Activated T-helper 1 cell treated with anti-CD3 and anti-CD28 coated beads, Interleukin-12 subunit alpha, Interleukin-12 subunit beta, Interleukin-2, Interleukin-4 antibody, amounts not matched to agents 30 ng/mL and 10 ng/mL and 1 ng/mL, durations not matched to agents 14 hours and 24 hours and 36 hours (primary cell): ENCODE measurements around the gene SLC30A7. TPM values are rescaled to one million over a fixed set of nuclear protein-coding genes. Genes with fewer than 3 reads are reported as not detected.
"Not testable (repeated sequence)": the region's sequence is repeated elsewhere in the genome, so short reads cannot be mapped to it uniquely, and the experiment has no call there.

Source experiments
- DNase-seq: peaks from one replicate; pipeline ENCODE4 v3.0.0; 2021; ENCODE audit warnings: low spot score
- H3K27ac Mint-ChIP-seq: one replicate; pipeline ENCODE4 v1.8.0; 2021; ENCODE audit warnings: mild to moderate bottlenecking, mixed read lengths
- H3K27me3 Mint-ChIP-seq: one replicate; pipeline ENCODE4 v1.8.0; 2022; ENCODE audit warnings: mild to moderate bottlenecking, moderate library complexity, mixed read lengths; ENCODE audit not compliant: insufficient read depth
- H3K36me3 Mint-ChIP-seq: one replicate; pipeline ENCODE4 v1.8.0; 2021; ENCODE audit warnings: low read depth, mixed read lengths
- H3K4me1 Mint-ChIP-seq: one replicate; pipeline ENCODE4 v1.8.0; 2021; ENCODE audit warnings: low read depth, mixed read lengths
- H3K4me3 Mint-ChIP-seq: one replicate; pipeline ENCODE4 v1.8.0; 2021; ENCODE audit warnings: mild to moderate bottlenecking, moderate library complexity, mixed read lengths
- H3K9me3 Mint-ChIP-seq: one replicate; pipeline ENCODE4 v1.8.0; 2021; ENCODE audit warnings: mixed read lengths
- intact Hi-C: fragments of 100-400 bp; cut with micrococcal nuclease; formaldehyde crosslinking; loops from one replicate; pipeline ENCODE4 v1.15.1; 2024
- total RNA-seq: library from RNA; stranded (reverse); gene quantifications from 2 replicates; pipeline ENCODE4 v1.2.3, GENCODE V29; 2022

The SLC30A7 gene
- total RNA-seq, 1 donor from 2014 or later = 42.6 TPM

DNA sequence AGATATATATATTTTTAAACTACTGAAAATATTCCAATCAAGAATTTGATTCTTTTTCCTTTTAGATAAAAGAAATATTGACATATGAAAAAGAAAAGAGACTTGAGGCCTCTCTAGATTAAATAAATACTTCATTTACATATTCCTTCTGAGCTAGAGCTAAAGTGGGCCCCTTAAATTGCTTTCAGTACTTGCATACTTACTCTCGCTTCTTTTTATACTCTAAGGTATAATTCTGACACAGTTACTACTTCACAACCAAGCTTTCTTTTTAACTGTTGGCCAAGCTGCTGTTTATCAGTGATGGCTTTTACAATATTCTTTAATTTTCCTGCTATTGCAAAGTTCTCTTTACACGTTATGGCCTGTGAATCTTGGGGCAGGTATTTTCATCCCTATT is 25.9 kb upstream of the SLC30A7 start:
- Mint-ChIP-seq H3K27me3 (peaks cover 2% of the 10 kb centered on the region), H3K4me1 (no peaks in the 10 kb centered on the region), H3K27ac (no peak overlapping the region), H3K4me3 (no peak overlapping the region), H3K36me3 (no peaks in the 10 kb centered on the region), H3K9me3 (no peaks in the 10 kb centered on the region)
- no peak for DNase-seq
- intact Hi-C loops = loop anchor here (5.0 to 10.0 kb wide), 3 partner anchors 333 to 1688 kb away; partner anchors contain the start of gene GPR88

DNA sequence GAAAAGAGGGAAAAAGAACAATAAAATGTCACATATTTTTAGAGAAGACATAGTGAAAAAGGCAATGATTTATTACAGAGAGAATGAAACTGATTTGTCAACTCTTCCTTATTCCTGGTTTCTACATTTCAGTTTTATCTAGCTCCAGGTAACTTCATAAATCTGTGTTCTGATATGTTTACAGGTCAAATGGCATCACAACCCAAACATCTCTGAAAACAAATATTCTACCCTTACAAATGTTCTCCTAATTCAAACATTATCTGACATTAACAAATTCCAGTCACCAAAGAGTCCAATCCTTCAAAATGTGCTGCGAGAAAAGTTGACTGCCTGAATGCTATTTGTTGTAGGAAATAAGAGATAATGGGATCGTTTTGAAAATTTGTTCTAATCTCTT is 21.5 kb upstream of the SLC30A7 start:
- H3K36me3 Mint-ChIP-seq = no peaks in the 10 kb centered on the region
- H3K27me3 Mint-ChIP-seq = peaks cover 4% of the 10 kb centered on the region
- H3K4me1 Mint-ChIP-seq = no peaks in the 10 kb centered on the region
- DNase-seq = no peak
- H3K4me3 Mint-ChIP-seq = no peak overlapping the region
- intact Hi-C loops = no loop called here
- no peaks in the 10 kb centered on the region for H3K9me3 Mint-ChIP-seq
- no peak overlapping the region for H3K27ac Mint-ChIP-seq

DNA sequence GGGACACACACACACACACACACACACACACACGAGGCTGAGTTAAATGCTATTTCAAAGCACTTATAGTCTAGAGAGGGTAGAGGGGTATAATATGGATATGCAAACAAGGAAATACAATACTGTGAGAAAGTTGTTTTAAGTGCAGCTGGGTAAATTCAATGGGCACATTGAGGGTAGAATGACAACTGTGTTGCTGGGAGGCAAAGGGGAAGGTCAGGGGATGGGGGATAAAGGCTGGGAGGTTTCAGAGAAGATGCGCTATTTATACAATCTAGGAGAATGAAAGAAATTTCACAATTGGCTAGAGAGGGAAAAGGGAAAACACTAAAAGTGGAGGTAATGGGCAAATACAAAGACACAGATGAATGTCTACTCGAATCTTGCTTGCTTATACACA is 20.7 kb upstream of the SLC30A7 start:
- Mint-ChIP-seq H3K27ac (no peak overlapping the region), H3K9me3 (no peaks in the 10 kb centered on the region), H3K27me3 (peaks cover 4% of the 10 kb centered on the region), H3K4me1 (no peaks in the 10 kb centered on the region), H3K4me3 (no peak overlapping the region), H3K36me3 (no peaks in the 10 kb centered on the region)
- intact Hi-C loops = no loop called here
- DNase-seq = no peak

DNA sequence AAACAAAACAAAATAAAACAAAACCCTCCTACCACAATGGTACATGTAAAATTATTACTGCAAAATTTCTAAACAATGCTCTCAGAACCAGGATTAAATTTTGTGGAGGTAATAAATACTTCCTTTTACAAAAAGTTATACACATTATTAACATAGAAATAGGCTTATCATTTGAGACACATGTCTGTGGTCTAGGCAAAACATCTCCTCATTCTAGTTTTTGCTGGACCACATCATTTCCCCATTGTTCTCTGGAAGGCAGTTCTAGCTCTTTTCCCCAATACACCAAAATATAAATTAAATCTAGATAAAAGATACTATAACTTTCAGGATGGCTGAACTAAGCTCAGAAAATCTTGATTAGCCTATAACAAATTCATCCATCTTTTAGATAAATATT is 19.6 kb upstream of the SLC30A7 start:
- Mint-ChIP-seq H3K4me3 (no peak overlapping the region), H3K4me1 (no peaks in the 10 kb centered on the region), H3K36me3 (no peaks in the 10 kb centered on the region), H3K9me3 (no peaks in the 10 kb centered on the region), H3K27ac (no peak overlapping the region), H3K27me3 (peaks cover 4% of the 10 kb centered on the region)
- intact Hi-C loops = no loop called here
- DNase-seq = no peak

DNA sequence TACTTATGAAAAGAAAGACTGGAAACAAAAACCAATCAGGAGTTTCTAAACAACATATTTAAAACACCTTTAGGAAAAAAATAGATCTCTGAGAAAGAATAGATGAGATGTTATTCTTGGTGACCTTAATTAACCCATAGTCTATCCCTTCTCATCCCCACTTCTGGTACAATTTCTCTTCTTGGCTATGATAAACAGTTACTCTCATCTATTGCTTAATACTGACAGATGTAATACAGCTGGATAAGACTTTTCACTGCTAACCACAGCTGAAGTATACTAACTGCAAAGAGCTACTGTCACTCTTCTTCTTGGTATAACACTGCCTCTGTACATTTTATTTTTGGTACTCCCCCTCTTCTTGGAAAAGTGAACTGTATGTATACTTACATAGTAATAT is 16.5 kb upstream of the SLC30A7 start:
- no peak overlapping the region for H3K27ac Mint-ChIP-seq
- no peaks in the 10 kb centered on the region for H3K4me1 Mint-ChIP-seq
- H3K27me3 Mint-ChIP-seq = peaks cover 7% of the 10 kb centered on the region
- H3K9me3 Mint-ChIP-seq = no peaks in the 10 kb centered on the region
- no peak overlapping the region for H3K4me3 Mint-ChIP-seq
- DNase-seq = no peak
- H3K36me3 Mint-ChIP-seq = no peaks in the 10 kb centered on the region
- intact Hi-C loops = no loop called here

DNA sequence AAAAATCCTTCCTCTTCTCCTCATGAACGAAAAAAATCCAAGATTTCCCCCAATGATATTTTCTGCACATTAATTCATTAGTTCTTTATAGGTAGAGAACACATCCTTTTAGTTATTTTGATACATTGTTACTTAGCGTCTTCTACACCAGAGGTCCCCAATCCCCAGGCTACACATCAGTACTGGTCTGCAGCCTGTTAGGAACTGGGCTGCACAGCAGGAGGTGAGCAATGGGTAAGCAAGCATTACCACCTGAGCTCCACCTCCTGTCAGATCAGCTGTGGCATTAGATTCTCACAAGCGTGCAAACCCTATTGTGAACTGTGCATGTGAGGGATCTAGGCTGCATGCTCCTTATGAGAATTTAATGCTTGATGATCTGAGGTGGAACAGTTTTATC is 14.2 kb upstream of the SLC30A7 start:
- Mint-ChIP-seq H3K4me1 (no peaks in the 10 kb centered on the region), H3K9me3 (no peaks in the 10 kb centered on the region), H3K27ac (no peak overlapping the region), H3K27me3 (peaks cover 3% of the 10 kb centered on the region), H3K4me3 (no peak overlapping the region), H3K36me3 (no peaks in the 10 kb centered on the region)
- no peak for DNase-seq
- intact Hi-C loops = no loop called here

DNA sequence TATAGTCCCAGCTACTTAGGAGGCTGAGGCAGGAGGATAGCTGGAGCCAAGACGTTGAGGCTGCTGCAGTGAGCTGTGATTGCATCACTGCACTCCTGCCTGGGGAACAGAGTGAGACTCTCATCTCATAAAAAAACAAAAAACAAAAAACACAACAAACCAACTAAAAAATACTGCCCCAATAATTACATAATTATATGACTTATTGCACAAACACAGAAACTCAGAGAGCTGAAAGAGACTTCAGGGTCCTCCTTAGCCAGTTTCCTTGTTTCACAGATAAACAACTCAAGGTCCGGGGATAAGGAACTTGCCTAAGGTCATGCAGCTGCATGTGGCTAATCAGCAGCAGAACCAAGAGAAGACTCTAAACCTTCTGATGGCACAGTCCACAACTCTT is 13.2 kb upstream of the SLC30A7 start:
- Mint-ChIP-seq H3K9me3 (no peaks in the 10 kb centered on the region), H3K27me3 (peaks cover 3% of the 10 kb centered on the region), H3K4me3 (no peak overlapping the region), H3K27ac (no peak overlapping the region), H3K4me1 (no peaks in the 10 kb centered on the region), H3K36me3 (no peaks in the 10 kb centered on the region)
- intact Hi-C loops = no loop called here
- no peak for DNase-seq

DNA sequence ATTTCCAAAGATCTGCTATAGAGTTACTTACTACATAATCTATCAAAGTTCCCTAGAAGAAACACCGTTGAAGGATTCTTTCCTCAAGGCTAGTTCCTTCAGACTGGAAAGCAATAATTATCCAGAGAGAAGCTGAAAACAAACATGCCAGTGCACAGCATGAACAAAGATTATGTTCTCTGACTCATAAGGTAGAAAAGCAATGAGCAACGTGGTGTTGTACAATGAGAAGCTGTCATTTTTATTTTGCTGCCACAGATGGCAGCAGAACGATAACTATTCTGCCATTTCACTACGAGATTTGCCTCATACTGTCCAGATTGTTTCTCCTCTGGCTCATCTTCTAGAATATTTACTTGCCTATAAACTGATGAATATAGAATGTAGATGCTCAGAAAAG is 11.9 kb upstream of the SLC30A7 start:
- H3K9me3 Mint-ChIP-seq = peaks cover 10% of the 10 kb centered on the region
- no peaks in the 10 kb centered on the region for H3K4me1 Mint-ChIP-seq
- H3K27ac Mint-ChIP-seq = no peak overlapping the region
- intact Hi-C loops = no loop called here
- DNase-seq = no peak
- H3K4me3 Mint-ChIP-seq = no peak overlapping the region
- H3K36me3 Mint-ChIP-seq = peaks cover 5% of the 10 kb centered on the region
- H3K27me3 Mint-ChIP-seq = peaks cover 3% of the 10 kb centered on the region

DNA sequence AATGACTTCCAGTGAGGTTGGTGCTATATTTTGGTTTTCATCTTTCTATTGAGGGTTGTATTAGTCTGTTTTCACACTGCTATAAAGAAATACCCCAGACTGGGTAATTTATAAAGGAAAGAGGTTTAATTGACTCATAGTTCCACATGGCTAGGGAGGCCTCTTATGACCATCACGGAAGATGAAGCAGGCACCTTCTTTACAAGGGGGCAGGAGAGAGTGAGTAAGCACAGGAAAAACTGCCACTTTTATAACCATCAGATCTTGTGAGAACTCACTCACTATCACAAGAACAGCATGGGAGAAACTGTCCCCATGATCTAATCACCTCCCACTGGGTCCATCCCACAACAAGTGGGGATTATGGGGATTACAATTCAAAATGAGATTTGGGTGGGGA is 6.9 kb upstream of the SLC30A7 start:
- DNase-seq, H3K27ac Mint-ChIP-seq, H3K4me3 Mint-ChIP-seq, intact Hi-C loops, H3K27me3 Mint-ChIP-seq: not testable (repeated sequence)
- peaks cover 33% of the 10 kb centered on the region for H3K9me3 Mint-ChIP-seq
- peaks cover 15% of the 10 kb centered on the region for H3K36me3 Mint-ChIP-seq
- peaks cover 13% of the 10 kb centered on the region for H3K4me1 Mint-ChIP-seq

DNA sequence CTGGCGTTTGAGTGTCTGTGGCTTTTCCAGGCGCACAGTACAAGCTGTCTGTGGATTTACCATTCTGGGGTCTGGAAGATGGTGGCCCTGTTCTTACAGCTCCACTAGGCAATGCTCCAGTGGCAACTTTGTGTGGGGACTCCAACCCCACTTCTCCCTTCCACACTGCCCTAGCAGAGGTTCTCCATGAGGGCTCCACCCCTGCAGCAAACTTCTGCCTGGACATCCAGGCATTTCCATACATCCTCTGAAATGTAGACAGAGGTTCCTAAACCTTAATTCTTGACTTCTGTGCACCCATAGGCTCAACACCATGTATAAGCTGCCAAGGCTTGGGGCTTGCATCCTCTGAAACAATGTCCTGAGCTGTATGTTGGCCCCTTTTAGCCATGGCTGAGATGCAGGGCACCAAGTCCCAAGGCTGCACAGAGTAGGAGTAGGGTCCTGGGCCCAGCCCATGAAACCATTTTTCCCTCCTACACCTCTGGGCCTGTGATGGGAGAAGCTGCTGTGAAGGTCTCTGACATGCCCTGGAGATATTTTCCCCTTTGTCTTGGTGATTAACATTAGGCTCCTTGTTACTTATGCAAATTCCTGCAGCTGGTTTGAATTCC is 5.9 kb upstream of the SLC30A7 start:
- Mint-ChIP-seq H3K9me3 (peaks cover 33% of the 10 kb centered on the region), H3K36me3 (peaks cover 17% of the 10 kb centered on the region), H3K4me1 (peaks cover 21% of the 10 kb centered on the region)
- H3K27ac Mint-ChIP-seq, H3K4me3 Mint-ChIP-seq, H3K27me3 Mint-ChIP-seq, DNase-seq: not testable (repeated sequence)
- intact Hi-C loops = loop anchor here (10.0 kb wide), 1 partner anchor 915 kb away; no protein-coding TSS in a partner anchor

DNA sequence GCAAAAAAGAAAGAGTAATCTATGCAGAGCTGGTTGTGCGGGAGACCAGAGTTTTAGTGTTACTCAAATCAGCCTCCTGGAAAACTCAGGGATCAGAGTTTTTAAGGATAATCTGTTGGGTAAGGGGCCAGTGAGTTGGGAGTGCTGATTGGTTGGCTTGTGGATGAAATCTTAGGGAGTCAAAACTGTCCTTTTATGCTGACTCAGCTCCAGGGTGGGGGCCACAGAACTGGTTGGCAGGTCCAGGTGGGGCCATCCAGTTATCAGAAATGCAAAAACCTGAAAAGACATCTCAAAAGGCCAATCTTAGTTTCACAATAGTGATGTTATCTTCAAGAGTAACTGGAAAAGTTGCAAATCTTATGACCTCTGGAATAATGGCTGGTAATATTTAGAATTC is 4.5 kb upstream of the SLC30A7 start:
- no peak for DNase-seq
- Mint-ChIP-seq H3K27ac (no peak overlapping the region), H3K4me3 (no peak overlapping the region), H3K27me3 (no peaks in the 10 kb centered on the region), H3K36me3 (peaks cover 20% of the 10 kb centered on the region), H3K4me1 (peaks cover 27% of the 10 kb centered on the region), H3K9me3 (peaks cover 33% of the 10 kb centered on the region)
- intact Hi-C loops = loop anchor here (10.0 kb wide), 1 partner anchor 917 kb away; no protein-coding TSS in a partner anchor

DNA sequence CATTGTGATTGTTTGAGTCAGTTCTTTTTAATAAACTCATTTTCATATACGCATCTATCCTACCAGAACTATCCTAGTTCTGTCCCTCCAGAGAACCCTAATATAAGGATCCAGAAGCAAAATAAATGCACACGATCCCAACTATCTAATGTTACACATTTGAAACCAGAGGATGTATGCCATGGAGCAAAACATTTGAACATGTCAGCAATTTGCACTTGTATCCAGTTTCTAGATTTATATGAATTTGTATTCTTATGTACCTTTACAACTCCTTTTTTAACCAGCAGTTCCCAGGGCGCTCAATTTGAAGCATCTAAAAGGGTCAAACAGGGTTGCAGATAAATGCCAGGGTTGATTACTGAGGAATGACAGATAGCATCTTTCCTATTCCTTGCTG is 3.3 kb upstream of the SLC30A7 start:
- intact Hi-C loops = loop anchor here (10.0 kb wide), 1 partner anchor 918 kb away; no protein-coding TSS in a partner anchor
- H3K9me3 Mint-ChIP-seq = peaks cover 33% of the 10 kb centered on the region
- peaks cover 22% of the 10 kb centered on the region for H3K36me3 Mint-ChIP-seq
- H3K4me3 Mint-ChIP-seq = no peak overlapping the region
- no peaks in the 10 kb centered on the region for H3K27me3 Mint-ChIP-seq
- H3K4me1 Mint-ChIP-seq = peaks cover 37% of the 10 kb centered on the region
- no peak overlapping the region for H3K27ac Mint-ChIP-seq
- DNase-seq = no peak

DNA sequence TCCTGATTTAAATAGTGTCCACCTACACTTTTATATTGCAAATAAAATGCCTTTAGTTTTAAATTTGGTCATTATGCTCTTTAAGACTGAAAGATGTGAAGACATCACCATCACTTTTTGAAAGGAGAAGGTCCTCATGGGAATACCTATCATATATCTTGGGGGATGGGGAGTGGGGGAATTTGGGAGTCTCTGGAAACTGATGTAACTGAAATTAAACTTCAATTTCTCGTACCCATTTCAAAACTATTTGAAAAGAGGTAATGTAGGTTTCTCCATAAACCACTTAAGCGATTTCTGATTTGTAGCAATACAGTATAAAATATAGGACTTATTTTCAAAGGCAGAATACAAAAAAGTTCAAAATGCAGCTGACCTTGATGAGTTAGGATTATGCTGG is 2.2 kb upstream of the SLC30A7 start:
- H3K9me3 Mint-ChIP-seq = peaks cover 25% of the 10 kb centered on the region
- intact Hi-C loops = loop anchor here (2.0 to 10.0 kb wide), 2 partner anchors 855 to 919 kb away; a partner anchor contains a TSS
- H3K36me3 Mint-ChIP-seq = peaks cover 24% of the 10 kb centered on the region
- H3K4me1 Mint-ChIP-seq = peaks cover 49% of the 10 kb centered on the region
- H3K27me3 Mint-ChIP-seq = no peaks in the 10 kb centered on the region
- H3K27ac Mint-ChIP-seq = no peak overlapping the region
- H3K4me3 Mint-ChIP-seq = peak overlapping the region; percentile 61
- no peak for DNase-seq
